ENCODE data around the gene SH3BGRL. TPM values are rescaled to one million over a fixed set of nuclear protein-coding genes. Genes with fewer than 3 reads are reported as not detected.

The SH3BGRL gene
- total RNA-seq, 1 experiment from 2014 or later = 41.8 TPM

DNA sequence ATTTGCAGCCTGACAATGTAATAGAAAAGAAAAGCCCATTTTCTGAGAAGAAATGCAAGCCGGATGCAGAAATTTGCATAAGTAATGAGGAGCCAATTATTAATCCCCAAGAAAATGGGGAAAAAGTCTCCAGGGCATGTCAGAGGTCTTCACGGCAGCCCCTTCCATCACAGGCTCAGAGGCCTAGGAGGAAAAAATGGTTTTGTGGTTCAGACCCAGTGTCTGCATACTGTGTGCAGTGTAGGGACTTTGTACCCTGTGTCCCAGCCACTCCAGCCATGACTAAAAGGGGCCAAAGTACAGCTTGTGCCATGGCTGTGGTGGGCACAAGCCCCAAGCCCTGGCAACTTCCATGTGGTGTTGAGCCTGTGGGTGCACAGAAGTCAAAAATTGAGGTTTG is 92.2 kb downstream of the SH3BGRL start:
- Histone ChIP-seq H3K27me3 (ENCODE audit: insufficient read depth, low read length) (no peaks in the 10 kb centered on the region), H3K23me2 (ENCODE audit: insufficient read length, low read depth, low read length, poor library complexity, severe bottlenecking) (no peaks in the 10 kb centered on the region), H3K23ac (ENCODE audit: insufficient read length, low read depth, low read length) (no peak overlapping the region), H3K18ac (ENCODE audit: insufficient read length, low read depth, low read length) (no peak overlapping the region), H3K9me3 (ENCODE audit: control insufficient read depth, low read depth, low read length) (peaks cover 44% of the 10 kb centered on the region), H3K27ac (ENCODE audit: insufficient read length, low read depth, low read length) (no peak overlapping the region), H3K56ac (ENCODE audit: insufficient read length, low read depth, low read length) (no peak overlapping the region), H3K79me2 (ENCODE audit: insufficient read depth, low read length) (no peaks in the 10 kb centered on the region), H3K4ac (ENCODE audit: low read depth, low read length) (no peak overlapping the region), H4K20me1 (ENCODE audit: control insufficient read depth, insufficient read depth, insufficient read length) (no peaks in the 10 kb centered on the region), H3T11ph (ENCODE audit: low read length) (no peak overlapping the region), H2AFZ (ENCODE audit: low read length) (no peak overlapping the region), H2BK15ac (ENCODE audit: low read depth, low read length) (no peak overlapping the region), H2AK5ac (ENCODE audit: insufficient read length, low read length) (no peak overlapping the region), H4K8ac (replicated peaks; ENCODE audit: insufficient read length, low read depth, low read length) (no peak overlapping the region), H3K9ac (ENCODE audit: extremely low read depth, insufficient read length, low read length) (no peak overlapping the region), H3K4me2 (ENCODE audit: insufficient read depth, insufficient read length, low read length) (no peak overlapping the region), H2BK5ac (ENCODE audit: insufficient read length, low read length) (no peak overlapping the region), H2BK12ac (ENCODE audit: insufficient read length, low read depth, low read length) (no peak overlapping the region), H3K14ac (ENCODE audit: insufficient read depth, low read length) (no peak overlapping the region), H3K4me1 (ENCODE audit: insufficient read depth, low read length) (no peaks in the 10 kb centered on the region), H4K5ac (ENCODE audit: insufficient read length, low read depth, low read length) (no peak overlapping the region), H2BK20ac (ENCODE audit: low read depth, low read length, poor library complexity, severe bottlenecking) (no peak overlapping the region), H2BK120ac (ENCODE audit: low read depth, low read length, poor library complexity, severe bottlenecking) (no peak overlapping the region), H3K79me1 (ENCODE audit: insufficient read depth, low read depth, low read length, poor library complexity, severe bottlenecking) (no peaks in the 10 kb centered on the region), H4K91ac (ENCODE audit: insufficient read length, low read depth, low read length) (no peak overlapping the region)
- H3K36me3 Mint-ChIP-seq (ENCODE audit: insufficient read depth in 1 of 3, low read depth in 3 of 3) = peaks cover 57 to 73% (median 65%) of the 10 kb centered on the region in 3 experiments
- no CpG with 5 or more reads among the region's 2 CpGs for WGBS (ENCODE audit: extremely low coverage, insufficient read length, low lambda C conversion rate)
- no peak for DNase-seq
- H3K4me3 Mint-ChIP-seq = no peak overlapping the region
- H3K9me3 Mint-ChIP-seq = peaks cover 76 to 81% of the 10 kb centered on the region in 2 experiments
- H3K27ac Mint-ChIP-seq = no peak overlapping the region
- no peaks in the 10 kb centered on the region for H3K27me3 Mint-ChIP-seq (ENCODE audit: low read depth)
- TF ChIP-seq, protein P1, sequence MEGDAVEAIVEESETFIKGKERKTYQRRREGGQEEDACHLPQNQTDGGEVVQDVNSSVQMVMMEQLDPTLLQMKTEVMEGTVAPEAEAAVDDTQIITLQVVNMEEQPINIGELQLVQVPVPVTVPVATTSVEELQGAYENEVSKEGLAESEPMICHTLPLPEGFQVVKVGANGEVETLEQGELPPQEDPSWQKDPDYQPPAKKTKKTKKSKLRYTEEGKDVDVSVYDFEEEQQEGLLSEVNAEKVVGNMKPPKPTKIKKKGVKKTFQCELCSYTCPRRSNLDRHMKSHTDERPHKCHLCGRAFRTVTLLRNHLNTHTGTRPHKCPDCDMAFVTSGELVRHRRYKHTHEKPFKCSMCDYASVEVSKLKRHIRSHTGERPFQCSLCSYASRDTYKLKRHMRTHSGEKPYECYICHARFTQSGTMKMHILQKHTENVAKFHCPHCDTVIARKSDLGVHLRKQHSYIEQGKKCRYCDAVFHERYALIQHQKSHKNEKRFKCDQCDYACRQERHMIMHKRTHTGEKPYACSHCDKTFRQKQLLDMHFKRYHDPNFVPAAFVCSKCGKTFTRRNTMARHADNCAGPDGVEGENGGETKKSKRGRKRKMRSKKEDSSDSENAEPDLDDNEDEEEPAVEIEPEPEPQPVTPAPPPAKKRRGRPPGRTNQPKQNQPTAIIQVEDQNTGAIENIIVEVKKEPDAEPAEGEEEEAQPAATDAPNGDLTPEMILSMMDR (conservative IDR thresholded peaks at IDR 0.05) = no peak
- H3K4me1 Mint-ChIP-seq = no peaks in the 10 kb centered on the region
